ENCODE results near the gene HK3.

The HK3 gene

GRCh38 chr5:176847148-176847547 is 52.0 kb downstream of the HK3 start:
- DNase-seq = no peak

- no peak for DNase-seq
Measured at GRCh38 chr5:176846335-176847140, 52.6 kb downstream of the HK3 start.

- DNase-seq = no peak
Measured at GRCh38 chr5:176845392-176845713, 53.8 kb downstream of the HK3 start.

GRCh38 chr5:176844706-176845391 is 54.3 kb downstream of the HK3 start:
- no peak for DNase-seq

- DNase-seq = no peak
Measured at GRCh38 chr5:176844281-176844680, 54.9 kb downstream of the HK3 start.

GRCh38 chr5:176843673-176844072 is 55.5 kb downstream of the HK3 start:
- no peak for DNase-seq

- DNase-seq = peak; percentile 51
Measured at GRCh38 chr5:176837707-176838115, 61.4 kb downstream of the HK3 start.

- no peak for DNase-seq
Measured at GRCh38 chr5:176836811-176837706, 62.1 kb downstream of the HK3 start.

- no peak for DNase-seq
Measured at GRCh38 chr5:176835918-176836317, 63.2 kb downstream of the HK3 start.

GRCh38 chr5:176833286-176833685 is 65.9 kb downstream of the HK3 start:
- no peak for DNase-seq

- no peak for DNase-seq
Measured at GRCh38 chr5:176832162-176832561, 67.0 kb downstream of the HK3 start.

GRCh38 chr5:176831425-176831824 is 67.7 kb downstream of the HK3 start:
- DNase-seq = no peak

- no peak for DNase-seq
Measured at GRCh38 chr5:176830995-176831423, 68.1 kb downstream of the HK3 start.
